AG04449 (cell line): Measurements from ENCODE around the gene CYP27C1.

ENCODE experiments used
- CTCF ChIA-PET: fragments of 350-600 bp; formaldehyde crosslinking; extraction: SDS; loops from one replicate; lab custom pipeline; 2021; ENCODE audit warnings: antibody characterized with exemption; lab: Yijun Ruan, JAX
- POLR2A ChIA-PET: fragments of 400-600, 350-600 bp; formaldehyde crosslinking; extraction: SDS; loops from one replicate; lab custom pipeline; 2020; ENCODE audit warnings: antibody characterized with exemption, inconsistent platforms; lab: Yijun Ruan, JAX
- DNase-seq: peaks from one replicate; pipeline ENCODE4 v3.0.0-alpha.2; 2010; ENCODE audit warnings: low read depth, low spot score
- H3K4me3 ChIP-seq: 2 replicates; pipeline ENCODE4 v1.5.1; 2011; ENCODE audit warnings: low read depth, mild to moderate bottlenecking, control low read depth, low read length
- TF ChIP-seq, protein P1 (sequence below): IDR thresholded peaks from one replicate; pipeline ENCODE4 v1.5.1; 2011; ENCODE audit warnings: mild to moderate bottlenecking, moderate library complexity, low read length, control low read depth, inconsistent platforms; ENCODE audit not compliant: insufficient read depth; ENCODE audit errors: missing control alignments

CYP27C1 gene

GRCh38 chr2:127146820-127147502, 73.1 kb downstream of the CYP27C1 start:
- POLR2A ChIA-PET = no interaction called here
- no peak for DNase-seq
- TF ChIP-seq, protein P1, sequence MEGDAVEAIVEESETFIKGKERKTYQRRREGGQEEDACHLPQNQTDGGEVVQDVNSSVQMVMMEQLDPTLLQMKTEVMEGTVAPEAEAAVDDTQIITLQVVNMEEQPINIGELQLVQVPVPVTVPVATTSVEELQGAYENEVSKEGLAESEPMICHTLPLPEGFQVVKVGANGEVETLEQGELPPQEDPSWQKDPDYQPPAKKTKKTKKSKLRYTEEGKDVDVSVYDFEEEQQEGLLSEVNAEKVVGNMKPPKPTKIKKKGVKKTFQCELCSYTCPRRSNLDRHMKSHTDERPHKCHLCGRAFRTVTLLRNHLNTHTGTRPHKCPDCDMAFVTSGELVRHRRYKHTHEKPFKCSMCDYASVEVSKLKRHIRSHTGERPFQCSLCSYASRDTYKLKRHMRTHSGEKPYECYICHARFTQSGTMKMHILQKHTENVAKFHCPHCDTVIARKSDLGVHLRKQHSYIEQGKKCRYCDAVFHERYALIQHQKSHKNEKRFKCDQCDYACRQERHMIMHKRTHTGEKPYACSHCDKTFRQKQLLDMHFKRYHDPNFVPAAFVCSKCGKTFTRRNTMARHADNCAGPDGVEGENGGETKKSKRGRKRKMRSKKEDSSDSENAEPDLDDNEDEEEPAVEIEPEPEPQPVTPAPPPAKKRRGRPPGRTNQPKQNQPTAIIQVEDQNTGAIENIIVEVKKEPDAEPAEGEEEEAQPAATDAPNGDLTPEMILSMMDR = no peak
- CTCF ChIA-PET = interaction anchor here (0.6 to 1.7 kb wide), 8 partner anchors 9 to 82 kb away, joined by 3 to 4 read pairs (median 3); no protein-coding TSS in a partner anchor
- no peak overlapping the region for H3K4me3 ChIP-seq

- TF ChIP-seq, protein P1 = no peak
- no peak for DNase-seq
- POLR2A ChIA-PET = no interaction called here
- H3K4me3 ChIP-seq = no peak overlapping the region
- CTCF ChIA-PET = interaction anchor here (0.7 to 1.7 kb wide), 10 partner anchors 8 to 78 kb away, joined by 3 to 6 read pairs (median 4); no protein-coding TSS in a partner anchor
Measured at GRCh38 chr2:127146071-127146725, 73.9 kb downstream of the CYP27C1 start.

GRCh38 chr2:127145280-127145895, 74.7 kb downstream of the CYP27C1 start:
- H3K4me3 ChIP-seq = no peak overlapping the region
- POLR2A ChIA-PET = no interaction called here
- CTCF ChIA-PET = interaction anchor here (0.7 to 1.3 kb wide), 8 partner anchors 8 to 60 kb away, joined by 3 to 6 read pairs (median 3); no protein-coding TSS in a partner anchor
- TF ChIP-seq, protein P1 = no peak
- DNase-seq = no peak

GRCh38 chr2:127143841-127144782, 76.0 kb downstream of the CYP27C1 start:
- H3K4me3 ChIP-seq = no peak overlapping the region
- ChIA-PET POLR2A (no interaction called here), CTCF (interaction anchor here (0.6 to 2.5 kb wide), 5 partner anchors 10 to 53 kb away, joined by 3 to 6 read pairs (median 3); no protein-coding TSS in a partner anchor)
- no peak for DNase-seq
- TF ChIP-seq, protein P1 = no peak

GRCh38 chr2:127142663-127143630, 77.2 kb downstream of the CYP27C1 start:
- no peak overlapping the region for H3K4me3 ChIP-seq
- TF ChIP-seq, protein P1 = no peak
- ChIA-PET POLR2A (no interaction called here), CTCF (interaction anchor here (0.6 to 2.5 kb wide), 8 partner anchors 9 to 71 kb away, joined by 3 to 6 read pairs (median 3); no protein-coding TSS in a partner anchor)
- DNase-seq = no peak
